ENCODE data around the gene UBR4. TPM values are rescaled to one million over a fixed set of nuclear protein-coding genes. Genes with fewer than 3 reads are reported as not detected.

UBR4 gene
- total RNA-seq (2013; cell fraction: nucleolus; rRNA removed), result 501 and 589 TPM in 2 replicates
- total RNA-seq (2014; rRNA removed) (78.7 and 83.0 TPM in 2 replicates), total RNA-seq (2014; rRNA removed; fragmentation: Illumina TruSeq; extraction: Trizol) (42.8 and 46.8 TPM in 2 replicates), total RNA-seq (2021) (106 and 107 TPM in 2 replicates), polyA plus RNA-seq (2011; rRNA removed) (22.8 and 52.1 TPM in 2 replicates), polyA plus RNA-seq (2014; fragmentation: Illumina TruSeq; extraction: Trizol) (91.1 and 118 TPM in 2 replicates), polyA plus RNA-seq (2014; fragmentation: Nextera tagmentation; extraction: Ambion mirVana) (10 to 100 TPM; 50.6 to 60.2 TPM), polyA plus RNA-seq (2014; rRNA removed) (116 and 124 TPM in 2 replicates), polyA plus RNA-seq (2016; fragmentation: Nextera tagmentation; extraction: Ambion mirVana) (10 to 100 TPM; 34.2 to 41.4 TPM), polyA minus RNA-seq (2011; rRNA and poly(A)+ RNA removed) (130 and 134 TPM in 2 replicates), Bru-seq, nascent RNA (percentile 92 among the genes with signal in this experiment), BruChase-seq, experiment 1, labeled RNA remaining after a 6-hour chase (percentile 97 among the genes with signal in this experiment), BruChase-seq, experiment 2, labeled RNA remaining after a 2-hour chase (percentile 94 among the genes with signal in this experiment)
- 71.2 TPM for polyA plus RNA-seq (2011; ENCODE audit: low read depth)
- 75.8 and 119 TPM in 2 replicates for polyA plus RNA-seq (2011; cell fraction: cytosol; rRNA removed)
- 476 and 506 TPM in 2 replicates for polyA plus RNA-seq (2011; cell fraction: nucleus; rRNA removed)
- 86.4 and 111 TPM in 2 replicates for polyA plus RNA-seq (2012)
- polyA minus RNA-seq (2011; cell fraction: cytosol; rRNA and poly(A)+ RNA removed), result 51.9 and 67.2 TPM in 2 replicates
- 237 and 297 TPM in 2 replicates for polyA minus RNA-seq (2011; cell fraction: nucleus; rRNA and poly(A)+ RNA removed)
- long read RNA-seq, experiment 1, partial matches to known transcripts, result 4 of 5 reads
- long read RNA-seq, experiment 1, other reads (novel, unspliced or antisense), result 1 of 5 reads
- long read RNA-seq, experiment 2, partial matches to known transcripts, result 28 of 35 reads
- long read RNA-seq, experiment 2, other reads (novel, unspliced or antisense), result 7 of 35 reads

- WGBS (ENCODE audit: insufficient coverage, insufficient replicate concordance, low lambda C conversion rate, missing lambda C conversion rate), result under 1% methylated on average over 59 of the region's 80 CpGs
- Histone ChIP-seq H4K20me1 (ENCODE audit: control insufficient read depth, insufficient read depth) (no peaks in the 10 kb centered on the region; the same call in 1 of the 2 replicates), H3K9ac (ENCODE audit: control insufficient read depth, insufficient read depth, low read length) (peak within 1 kb of the TSS; percentile 91), H3K4me2 (ENCODE audit: control insufficient read depth, insufficient read depth) (peak within 1 kb of the TSS; percentile 97), H3K4me1 (ENCODE audit: control insufficient read depth, insufficient read depth, low read length) (peaks cover 12% of the 10 kb centered on the region), H3K27me3 (replicated peaks in 1 of 2; ENCODE audit: control insufficient read depth in 2 of 2, insufficient read depth in 2 of 2, low read length in 1 of 2) (no peaks in the 10 kb centered on the region), H3K79me2 (ENCODE audit: control insufficient read depth, insufficient read depth, low read length) (peaks cover 83% of the 10 kb centered on the region), H3K27ac (ENCODE audit: control insufficient read depth, insufficient read depth) (peak within 1 kb of the TSS; percentile 95), H3K4me3 (peak within 1 kb of the TSS; percentile 87), H3K9me3 (replicated peaks; ENCODE audit: control insufficient read depth, insufficient read depth, low read length) (no peaks in the 10 kb centered on the region), H2AFZ (ENCODE audit: control insufficient read depth, low read depth, low read length) (peak within 1 kb of the TSS; percentile 94), H3K36me3 (ENCODE audit: control insufficient read depth in 2 of 2, insufficient read depth in 2 of 2, low read length in 1 of 2) (no peaks in the 10 kb centered on the region)
- ChIA-PET SMC1A (ENCODE audit: uncharacterized antibody, unreplicated experiment) (interaction anchor here (0.9 to 2.0 kb wide), 5 partner anchors 10 to 44 kb away, joined by 3 to 5 read pairs (median 4); no protein-coding TSS in a partner anchor), POLR2A (interaction anchor here (0.6 to 1.9 kb wide), 6 partner anchors 10 to 258 kb away, joined by 3 to 7 read pairs (median 6); no protein-coding TSS in a partner anchor), RAD21 (ENCODE audit: unreplicated experiment) (interaction anchor here (1.0 to 1.8 kb wide), 2 partner anchors 31 to 41 kb away, joined by 3 to 4 read pairs; no protein-coding TSS in a partner anchor), CTCF (interaction anchor here (0.6 to 4.2 kb wide), 6 partner anchors 30 to 297 kb away, joined by 3 to 17 read pairs (median 4); partner anchors contain the start of gene IFFO2)
- ATAC-seq (peak; percentile 91), DNase-seq (ENCODE audit: low read depth, low spot score) (peak; percentile 88), FAIRE-seq (peak; percentile 81)
- intact Hi-C loops (cut with micrococcal nuclease; ENCODE audit: unreplicated experiment) (loop anchor here (1.0 to 10.0 kb wide), 2 partner anchors 41 to 255 kb away; partner anchors contain the start of genes EMC1, IFFO2 and MRTO4), in situ Hi-C loops (cut with MboI) (no loop called here)
- BruUV-seq (replicated peaks), result no TSS peak
- peak; percentile 74 for TF ChIP-seq ATF7 (IDR thresholded peaks at IDR 0.05; ENCODE audit: low read depth)
- TF ChIP-seq, protein P1, sequence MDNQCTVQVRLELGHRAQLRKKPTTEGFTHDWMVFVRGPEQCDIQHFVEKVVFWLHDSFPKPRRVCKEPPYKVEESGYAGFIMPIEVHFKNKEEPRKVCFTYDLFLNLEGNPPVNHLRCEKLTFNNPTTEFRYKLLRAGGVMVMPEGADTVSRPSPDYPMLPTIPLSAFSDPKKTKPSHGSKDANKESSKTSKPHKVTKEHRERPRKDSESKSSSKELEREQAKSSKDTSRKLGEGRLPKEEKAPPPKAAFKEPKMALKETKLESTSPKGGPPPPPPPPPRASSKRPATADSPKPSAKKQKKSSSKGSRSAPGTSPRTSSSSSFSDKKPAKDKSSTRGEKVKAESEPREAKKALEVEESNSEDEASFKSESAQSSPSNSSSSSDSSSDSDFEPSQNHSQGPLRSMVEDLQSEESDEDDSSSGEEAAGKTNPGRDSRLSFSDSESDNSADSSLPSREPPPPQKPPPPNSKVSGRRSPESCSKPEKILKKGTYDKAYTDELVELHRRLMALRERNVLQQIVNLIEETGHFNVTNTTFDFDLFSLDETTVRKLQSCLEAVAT (IDR thresholded peaks at IDR 0.05), result peak; percentile 39; the same call in 1 of the 2 replicates
- TF ChIP-seq GATAD2B (conservative IDR thresholded peaks at IDR 0.05; ENCODE audit: low read depth), result peak; percentile 66
- TF ChIP-seq POLR2A (IDR thresholded peaks at IDR 0.05; ENCODE audit: low read depth, low read length), result peak; percentile 97
- TF ChIP-seq SREBF2 (IDR thresholded peaks at IDR 0.05; ENCODE audit: low read length), result no peak
- no peak for TF ChIP-seq EED (IDR thresholded peaks at IDR 0.05; ENCODE audit: low read depth)
- TF ChIP-seq POLR2AphosphoS2 (IDR thresholded peaks at IDR 0.05; ENCODE audit: low read depth, low read length), result peak; percentile 59
- TF ChIP-seq SIN3A (IDR thresholded peaks at IDR 0.05; ENCODE audit: low read depth, low read length), result no peak
- TF ChIP-seq MEF2A (IDR thresholded peaks at IDR 0.05; ENCODE audit: insufficient read depth, low read depth, low read length), result no peak
- TF ChIP-seq, protein P2, sequence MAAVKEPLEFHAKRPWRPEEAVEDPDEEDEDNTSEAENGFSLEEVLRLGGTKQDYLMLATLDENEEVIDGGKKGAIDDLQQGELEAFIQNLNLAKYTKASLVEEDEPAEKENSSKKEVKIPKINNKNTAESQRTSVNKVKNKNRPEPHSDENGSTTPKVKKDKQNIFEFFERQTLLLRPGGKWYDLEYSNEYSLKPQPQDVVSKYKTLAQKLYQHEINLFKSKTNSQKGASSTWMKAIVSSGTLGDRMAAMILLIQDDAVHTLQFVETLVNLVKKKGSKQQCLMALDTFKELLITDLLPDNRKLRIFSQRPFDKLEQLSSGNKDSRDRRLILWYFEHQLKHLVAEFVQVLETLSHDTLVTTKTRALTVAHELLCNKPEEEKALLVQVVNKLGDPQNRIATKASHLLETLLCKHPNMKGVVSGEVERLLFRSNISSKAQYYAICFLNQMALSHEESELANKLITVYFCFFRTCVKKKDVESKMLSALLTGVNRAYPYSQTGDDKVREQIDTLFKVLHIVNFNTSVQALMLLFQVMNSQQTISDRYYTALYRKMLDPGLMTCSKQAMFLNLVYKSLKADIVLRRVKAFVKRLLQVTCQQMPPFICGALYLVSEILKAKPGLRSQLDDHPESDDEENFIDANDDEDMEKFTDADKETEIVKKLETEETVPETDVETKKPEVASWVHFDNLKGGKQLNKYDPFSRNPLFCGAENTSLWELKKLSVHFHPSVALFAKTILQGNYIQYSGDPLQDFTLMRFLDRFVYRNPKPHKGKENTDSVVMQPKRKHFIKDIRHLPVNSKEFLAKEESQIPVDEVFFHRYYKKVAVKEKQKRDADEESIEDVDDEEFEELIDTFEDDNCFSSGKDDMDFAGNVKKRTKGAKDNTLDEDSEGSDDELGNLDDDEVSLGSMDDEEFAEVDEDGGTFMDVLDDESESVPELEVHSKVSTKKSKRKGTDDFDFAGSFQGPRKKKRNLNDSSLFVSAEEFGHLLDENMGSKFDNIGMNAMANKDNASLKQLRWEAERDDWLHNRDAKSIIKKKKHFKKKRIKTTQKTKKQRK (IDR thresholded peaks at IDR 0.05; ENCODE audit: low read depth, low read length), result no peak
- no peak for TF ChIP-seq CBX5 (IDR thresholded peaks at IDR 0.05; ENCODE audit: low read depth)
- peak; percentile 73; the same call in 1 of the 2 replicates for TF ChIP-seq PAX5 (IDR thresholded peaks at IDR 0.05; ENCODE audit: borderline replicate concordance, low read depth, low read length)
- TF ChIP-seq KDM1A (IDR thresholded peaks at IDR 0.05; ENCODE audit: borderline replicate concordance), result no peak
Measured at GRCh38 chr1:19209990-19210771, at the start of gene UBR4. Gene UBR4, minus strand, starts transcription at chr1:19210266. Its CDS starts 18 bp downstream, at chr1:19210248.

All from GM12878 (cell line).